ENCODE results near the gene OCA2.

Gene OCA2

DNA sequence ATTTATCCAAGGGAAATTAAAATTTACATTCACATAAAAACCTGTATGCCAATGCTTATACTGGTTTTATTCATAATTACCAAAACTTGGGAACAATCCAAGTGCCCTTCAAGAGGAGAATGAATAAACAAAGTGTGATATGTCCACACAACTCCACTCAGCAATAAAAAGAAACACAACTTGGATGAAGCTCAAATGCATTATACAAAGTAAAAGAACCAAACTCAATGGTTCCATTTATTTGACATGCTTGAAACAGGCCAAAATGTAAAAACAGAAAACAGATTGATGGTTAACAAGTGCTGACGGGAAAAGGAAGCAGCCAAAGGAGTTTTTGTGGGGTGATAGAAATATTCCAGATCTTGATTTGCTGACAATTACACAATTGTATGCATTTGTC lies 23.5 kb downstream of the OCA2 start:
- no peak for DNase-seq

DNA sequence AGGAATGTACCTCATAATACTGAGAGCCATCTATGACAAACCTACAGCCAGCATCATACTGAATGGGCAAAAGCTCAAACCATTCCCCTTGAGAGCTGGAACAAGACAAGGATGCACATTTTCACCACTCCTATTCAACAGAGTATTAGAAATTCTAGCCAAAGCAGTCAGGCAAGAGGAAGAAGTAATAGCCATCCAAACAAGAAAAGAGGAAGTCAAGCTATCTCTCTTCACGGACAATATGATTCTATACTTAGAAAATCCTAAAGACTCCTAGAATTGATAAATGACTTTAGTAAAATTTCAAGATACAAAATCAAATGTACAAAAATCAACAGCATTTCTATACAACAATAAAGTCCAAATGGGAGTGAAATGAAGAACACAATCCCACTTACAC lies 30.2 kb downstream of the OCA2 start:
- no peak for DNase-seq

DNA sequence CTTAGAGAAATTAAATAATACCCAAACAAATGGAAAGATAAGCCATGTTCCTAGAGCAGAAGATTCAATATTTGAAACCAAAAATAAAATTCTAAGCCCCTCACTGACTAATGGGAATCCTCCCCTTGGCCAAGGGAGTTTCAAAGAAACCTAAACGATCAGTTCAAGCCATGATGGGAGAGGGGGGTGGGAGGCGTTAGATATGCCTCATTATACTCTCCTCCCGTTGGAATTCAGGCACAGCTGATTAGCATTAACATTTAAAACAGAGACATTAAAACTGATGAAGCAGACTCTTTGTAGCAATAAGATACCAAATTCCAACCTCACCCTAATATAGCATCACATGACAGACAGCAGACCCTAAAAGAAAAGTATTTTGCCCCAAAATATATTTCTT lies 32.9 kb downstream of the OCA2 start:
- no peak for DNase-seq

DNA sequence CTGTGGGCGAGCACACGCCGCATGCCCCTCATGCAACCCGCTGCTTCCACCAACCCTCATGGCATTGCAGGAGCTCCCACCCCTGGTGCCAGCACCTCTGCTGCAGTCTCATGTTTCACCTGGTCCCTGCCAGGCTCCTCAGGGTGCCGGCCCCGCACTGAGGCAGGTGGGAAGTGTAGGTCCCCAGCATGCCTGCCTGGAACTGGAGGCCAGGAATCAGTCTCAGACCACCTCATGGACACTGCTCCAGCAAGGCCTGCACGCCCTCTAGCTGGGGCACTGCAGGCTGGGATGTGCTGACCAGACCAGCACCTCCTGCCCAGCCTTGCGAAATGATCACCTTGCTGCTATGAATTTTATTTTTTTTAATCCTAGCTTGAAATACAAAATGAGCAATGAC lies 39.1 kb downstream of the OCA2 start:
- no peak for DNase-seq

DNA sequence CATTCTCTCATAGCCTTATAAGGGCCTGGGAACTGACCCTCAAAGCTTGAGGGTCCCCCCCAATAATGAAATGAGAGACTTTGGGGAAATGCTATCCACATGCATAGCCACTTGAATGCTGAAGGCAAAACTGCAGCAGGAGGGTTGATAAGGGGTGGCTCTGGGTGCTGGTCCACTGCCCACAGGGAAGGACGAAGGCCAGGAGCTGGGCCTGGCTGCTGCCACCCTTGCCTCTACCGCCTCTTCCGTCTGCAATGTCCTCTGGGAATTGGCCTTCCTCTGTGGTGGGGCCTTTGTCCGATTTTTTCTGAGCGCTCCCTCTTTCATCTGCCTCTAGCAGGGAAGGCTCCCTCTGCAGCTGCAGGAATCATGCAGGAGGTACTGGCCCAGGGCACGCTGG lies 41.0 kb downstream of the OCA2 start:
- DNase-seq, result no peak

DNA sequence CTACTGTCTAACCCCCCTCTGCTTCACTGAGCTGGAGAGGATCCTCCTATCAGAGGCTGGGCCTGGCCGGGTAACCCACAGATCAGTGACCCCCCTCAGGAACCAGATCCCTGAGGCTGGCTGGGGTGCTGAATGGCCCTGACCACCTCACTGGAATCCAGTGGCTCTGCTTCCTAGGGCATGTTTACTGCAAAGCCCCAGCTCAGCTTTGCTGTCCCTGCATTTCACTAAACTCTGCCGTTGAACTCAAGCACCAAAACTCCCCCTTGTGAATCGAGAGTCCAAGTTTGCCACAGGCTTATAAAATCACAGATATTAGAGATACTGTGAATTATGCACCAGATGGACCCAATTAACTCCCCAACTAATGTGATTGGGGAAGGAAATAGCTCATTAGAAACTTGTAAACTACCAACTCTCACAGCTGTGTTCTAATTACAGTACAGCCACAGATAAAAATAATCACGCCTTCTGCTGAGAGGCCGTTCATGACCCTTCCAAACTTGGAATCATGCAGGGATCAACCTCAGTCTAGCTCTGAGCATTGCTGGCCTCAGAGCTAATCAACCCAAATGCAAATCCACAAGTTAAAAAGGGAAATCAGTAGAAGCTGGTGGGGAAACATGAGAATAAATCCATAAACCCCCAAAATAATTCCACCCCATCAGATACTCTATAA lies 47.0 kb downstream of the OCA2 start:
- no peak for DNase-seq

DNA sequence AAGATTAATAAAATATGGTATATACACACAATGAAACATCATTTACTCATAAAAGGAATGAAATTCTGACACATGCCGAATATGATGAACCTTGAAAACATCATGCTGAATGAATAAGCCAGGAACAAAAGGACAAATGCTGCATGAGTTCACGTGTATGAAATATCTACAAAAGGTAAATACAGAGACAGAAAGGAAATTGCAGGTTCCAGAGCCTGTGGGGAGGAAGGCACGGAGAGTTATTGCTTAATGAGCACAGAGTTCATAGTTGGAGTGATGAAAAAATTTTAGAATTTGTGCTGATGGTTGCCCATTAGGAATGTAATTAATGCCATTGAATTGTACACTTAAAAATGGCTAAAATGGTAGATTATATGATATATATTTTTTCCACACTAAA lies 49.5 kb downstream of the OCA2 start:
- DNase-seq, result no peak

DNA sequence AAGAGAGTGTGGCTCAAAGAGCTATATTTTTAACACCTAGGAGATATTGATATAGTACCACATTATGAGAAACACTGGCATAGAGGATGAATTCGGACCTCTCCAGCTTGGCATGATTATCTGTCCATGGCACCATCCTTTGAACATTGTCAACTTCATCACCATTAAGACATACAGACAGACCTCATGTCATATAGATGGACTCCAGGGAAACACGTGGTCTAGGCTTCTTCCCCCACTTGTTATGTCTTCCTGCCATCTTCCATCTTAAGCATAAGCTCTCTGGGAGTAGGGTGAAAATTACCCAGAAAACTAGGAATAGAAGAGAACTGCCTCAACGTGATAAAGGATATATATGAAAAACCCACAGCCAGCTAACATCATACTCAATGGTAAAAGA lies 51.8 kb downstream of the OCA2 start:
- no peak for DNase-seq

DNA sequence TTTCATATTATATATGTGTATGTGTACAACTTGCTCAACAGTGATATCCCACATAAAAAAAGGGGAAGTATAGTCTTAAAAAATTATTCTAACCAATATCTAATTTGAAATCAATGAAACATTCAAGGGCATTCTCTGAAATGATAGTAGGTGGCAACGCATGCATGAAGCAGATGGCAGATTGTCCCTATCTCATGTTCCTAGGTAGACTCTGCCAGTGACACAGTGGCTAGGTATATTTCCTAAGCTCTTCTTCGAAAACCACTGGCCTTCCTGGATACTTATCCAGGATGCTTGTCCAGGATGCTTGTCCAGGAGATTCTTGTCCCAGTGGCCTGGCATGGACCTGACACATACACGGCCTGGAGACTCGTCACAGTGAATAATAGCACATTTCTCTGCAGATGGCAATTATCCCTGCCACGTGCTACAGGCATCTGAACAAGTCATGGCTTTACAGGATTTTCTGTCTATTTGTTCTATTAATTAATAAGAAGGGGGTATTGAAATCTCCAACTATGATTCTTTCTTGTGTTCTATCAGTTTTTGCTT lies 54.9 kb downstream of the OCA2 start:
- DNase-seq, result no peak

DNA sequence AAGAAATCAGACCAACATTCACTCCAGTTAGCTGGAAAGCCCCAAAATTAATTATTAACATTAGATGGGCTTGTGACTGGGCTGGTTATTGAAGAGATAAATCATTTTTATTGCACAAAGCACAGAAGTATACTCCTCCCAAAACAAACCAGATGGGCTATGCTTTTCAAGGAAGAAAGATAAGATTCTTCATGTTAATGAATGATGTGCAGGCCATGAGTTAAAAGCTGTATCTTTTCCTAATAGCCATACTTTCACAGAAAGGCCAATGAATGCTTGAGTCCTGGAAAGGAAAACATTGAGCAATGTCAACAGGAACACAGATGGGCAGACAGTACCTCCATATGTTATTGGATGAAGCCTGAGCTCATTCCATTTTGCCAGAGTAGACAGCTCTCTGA lies 55.4 kb downstream of the OCA2 start:
- DNase-seq, result no peak

DNA sequence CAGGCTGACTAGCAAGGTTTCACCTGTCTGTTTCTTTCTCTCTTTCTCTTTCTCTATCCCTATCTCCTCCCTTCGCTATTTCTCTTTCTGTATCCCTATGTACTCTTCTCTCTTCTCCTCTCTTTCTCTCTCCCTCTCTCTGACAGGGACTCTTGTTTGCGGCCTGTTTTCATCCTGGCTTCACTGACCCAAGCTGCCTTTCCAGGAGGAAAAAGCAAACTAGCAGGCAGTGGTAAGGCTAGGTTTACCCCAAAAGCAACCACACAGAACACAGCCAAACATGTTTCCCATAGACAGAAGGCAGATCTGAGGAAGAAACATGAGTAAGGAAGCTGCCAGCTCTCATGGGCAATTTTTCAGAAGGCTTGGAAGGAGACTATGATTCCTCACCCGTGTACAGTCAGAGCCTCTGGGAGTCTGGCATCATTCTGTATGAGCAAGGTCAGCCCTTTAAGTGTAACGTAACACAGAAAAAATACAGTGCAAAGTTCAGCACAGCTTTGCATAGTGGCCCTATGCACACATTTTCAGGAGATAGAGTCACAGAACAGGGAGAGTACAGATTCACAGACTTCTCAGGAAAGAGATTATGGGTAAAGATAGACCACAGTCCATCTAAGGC lies 61.0 kb downstream of the OCA2 start:
- DNase-seq, result no peak

DNA sequence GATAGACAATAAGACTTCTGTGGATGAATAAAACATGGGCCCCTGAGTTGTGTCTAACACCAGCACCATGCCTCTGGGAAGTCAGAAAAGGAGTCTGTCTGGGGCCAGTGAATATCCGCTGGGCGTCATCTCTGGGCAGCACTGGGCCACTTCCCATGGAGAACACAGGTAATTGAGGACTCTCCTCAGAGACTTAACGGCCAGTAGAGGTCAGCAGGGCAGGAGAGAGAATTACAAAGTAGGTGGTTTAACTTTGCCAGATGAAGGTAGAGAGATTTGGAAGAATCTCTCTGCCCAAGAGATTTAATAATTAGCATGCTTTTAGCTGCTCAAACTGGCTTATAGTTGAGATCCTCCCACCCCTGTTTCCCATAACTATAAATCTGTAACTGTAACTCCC lies 65.7 kb downstream of the OCA2 start:
- no peak for DNase-seq

DNA sequence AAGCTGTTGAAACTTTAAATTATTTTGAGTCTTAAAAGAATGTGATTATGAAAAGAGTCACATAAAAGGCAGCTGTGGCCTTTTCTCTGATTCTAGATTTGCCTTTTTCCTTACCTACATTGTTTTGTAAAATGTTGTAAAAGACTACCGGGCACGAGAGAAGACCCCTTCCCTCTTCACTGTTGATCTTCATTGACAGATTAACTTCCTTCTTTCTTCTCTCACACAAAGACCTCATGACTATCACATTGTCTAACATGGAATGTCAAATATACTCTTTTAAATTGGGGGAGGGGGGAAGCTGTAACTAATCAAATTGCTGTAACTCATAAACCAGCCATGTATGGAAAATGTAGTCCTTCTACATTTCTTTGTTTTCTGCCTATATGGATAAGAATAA lies 68.3 kb downstream of the OCA2 start:
- no peak for DNase-seq

DNA sequence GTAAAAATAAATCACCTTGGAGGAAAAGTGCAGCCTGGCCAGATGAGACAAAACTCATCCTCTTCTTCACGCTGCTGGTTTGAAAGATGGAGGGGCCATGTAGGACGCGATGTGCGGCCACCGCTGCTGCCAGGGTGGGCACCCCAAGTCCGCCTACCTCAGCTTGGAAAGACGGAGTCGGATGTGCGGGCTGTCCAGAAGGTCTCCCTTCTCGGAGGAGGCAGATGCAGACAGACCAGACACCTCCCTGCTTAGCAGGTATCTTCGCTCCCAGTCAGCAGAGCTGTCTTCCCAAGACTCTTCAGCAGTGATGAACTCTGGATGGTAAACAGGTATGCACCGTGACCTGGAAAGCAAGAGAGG lies 71.4 kb downstream of the OCA2 start:
- DNase-seq, result no peak

DNA sequence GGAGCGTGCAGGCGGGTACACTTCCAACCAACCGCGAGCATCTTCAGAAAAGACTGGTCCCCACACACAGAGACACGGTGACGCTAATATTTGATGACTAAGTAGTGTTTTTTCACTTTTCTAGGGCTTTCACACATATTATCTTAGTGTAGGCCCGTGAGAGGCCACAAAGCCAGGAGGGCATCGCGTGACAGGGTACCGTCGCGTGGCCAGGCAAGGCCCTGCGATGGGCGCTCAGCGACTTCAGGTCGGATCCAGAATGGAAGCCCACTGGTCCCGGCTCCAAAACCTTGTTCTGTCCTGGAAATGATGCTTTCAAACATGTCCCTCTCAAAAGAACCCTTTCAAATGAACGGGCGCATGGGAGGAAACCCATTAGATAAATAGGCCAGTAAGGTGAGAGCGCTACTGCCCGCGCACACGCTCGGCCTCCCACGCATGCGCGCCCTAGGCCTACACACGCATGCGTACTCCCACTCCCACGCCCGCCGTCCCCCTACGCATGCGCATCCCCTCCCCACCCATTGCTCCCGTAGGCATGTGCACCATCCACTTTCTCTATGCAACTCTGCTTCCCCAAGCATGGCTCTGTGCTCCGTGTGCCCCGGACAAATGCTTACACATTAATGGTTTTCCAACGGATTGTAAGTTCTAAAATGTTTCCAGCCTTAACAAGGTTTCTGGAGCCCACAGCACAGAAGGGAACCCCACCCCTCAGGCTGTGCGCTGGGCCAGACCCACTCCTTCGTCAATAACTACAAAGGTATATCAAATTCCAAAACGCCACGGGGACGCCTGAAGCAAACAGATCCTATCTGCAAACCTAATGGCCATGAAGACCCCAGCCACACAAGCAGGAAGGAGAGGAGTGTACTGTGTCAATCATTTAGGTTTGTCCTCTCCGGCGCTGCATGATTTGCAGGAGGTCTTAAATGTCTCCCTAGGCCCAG lies 72.1 kb downstream of the OCA2 start:
- DNase-seq, result no peak

DNA sequence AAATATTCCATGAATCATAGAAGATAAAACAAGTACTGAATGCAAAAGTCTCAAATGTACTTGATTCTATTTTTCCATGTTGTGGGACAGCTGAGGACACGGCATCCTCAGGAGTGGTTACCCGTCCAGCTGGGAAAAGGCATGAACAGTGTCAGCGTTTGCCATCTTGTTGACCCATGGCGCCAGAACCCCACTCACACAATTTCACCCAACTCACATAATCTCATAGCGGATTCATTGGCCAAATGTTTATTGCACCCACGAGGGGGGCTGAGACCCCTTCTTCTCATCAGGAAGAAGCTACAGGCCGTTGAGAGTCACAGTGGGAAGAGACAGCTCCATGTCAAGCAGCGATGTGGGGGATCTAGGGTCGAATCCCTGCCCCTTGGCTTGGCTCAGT lies 72.9 kb downstream of the OCA2 start:
- DNase-seq, result no peak

DNA sequence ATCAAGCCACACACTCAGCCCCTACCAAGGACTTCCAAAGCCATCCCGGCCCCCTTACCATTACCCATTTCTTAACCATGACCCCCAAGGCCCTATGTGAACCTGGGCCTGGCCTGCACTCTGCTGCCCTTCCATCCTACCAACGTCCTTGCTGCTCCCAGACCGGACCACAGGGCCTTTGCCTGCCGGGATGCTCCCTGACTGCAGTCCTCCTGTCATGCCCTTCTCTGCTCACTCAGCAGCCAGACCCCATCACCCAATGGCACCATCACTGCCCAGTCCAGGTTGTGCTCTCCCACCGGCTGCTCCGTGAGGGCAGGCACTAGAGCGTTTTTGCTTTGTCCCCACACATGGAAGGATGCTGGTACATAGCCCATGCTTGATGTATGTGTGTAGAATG lies 73.7 kb downstream of the OCA2 start:
- DNase-seq, result no peak

DNA sequence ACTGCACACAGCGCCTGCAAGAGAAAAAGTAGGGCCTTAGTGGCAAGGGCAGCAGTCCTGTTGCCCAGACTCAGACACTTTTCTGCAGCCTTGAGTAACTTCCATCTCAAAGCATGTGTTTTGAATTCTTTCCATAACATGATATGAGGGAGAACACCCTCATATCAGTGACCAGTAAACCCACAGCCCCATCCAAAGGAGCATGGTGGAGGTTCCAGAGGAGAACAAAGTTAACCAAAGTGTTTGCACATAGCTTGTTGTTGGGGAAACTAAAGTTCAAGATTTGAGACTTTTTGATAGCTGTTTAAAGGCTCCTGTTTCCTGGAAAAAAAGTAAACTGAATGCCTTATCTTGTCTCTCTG lies 74.2 kb downstream of the OCA2 start:
- no peak for DNase-seq

DNA sequence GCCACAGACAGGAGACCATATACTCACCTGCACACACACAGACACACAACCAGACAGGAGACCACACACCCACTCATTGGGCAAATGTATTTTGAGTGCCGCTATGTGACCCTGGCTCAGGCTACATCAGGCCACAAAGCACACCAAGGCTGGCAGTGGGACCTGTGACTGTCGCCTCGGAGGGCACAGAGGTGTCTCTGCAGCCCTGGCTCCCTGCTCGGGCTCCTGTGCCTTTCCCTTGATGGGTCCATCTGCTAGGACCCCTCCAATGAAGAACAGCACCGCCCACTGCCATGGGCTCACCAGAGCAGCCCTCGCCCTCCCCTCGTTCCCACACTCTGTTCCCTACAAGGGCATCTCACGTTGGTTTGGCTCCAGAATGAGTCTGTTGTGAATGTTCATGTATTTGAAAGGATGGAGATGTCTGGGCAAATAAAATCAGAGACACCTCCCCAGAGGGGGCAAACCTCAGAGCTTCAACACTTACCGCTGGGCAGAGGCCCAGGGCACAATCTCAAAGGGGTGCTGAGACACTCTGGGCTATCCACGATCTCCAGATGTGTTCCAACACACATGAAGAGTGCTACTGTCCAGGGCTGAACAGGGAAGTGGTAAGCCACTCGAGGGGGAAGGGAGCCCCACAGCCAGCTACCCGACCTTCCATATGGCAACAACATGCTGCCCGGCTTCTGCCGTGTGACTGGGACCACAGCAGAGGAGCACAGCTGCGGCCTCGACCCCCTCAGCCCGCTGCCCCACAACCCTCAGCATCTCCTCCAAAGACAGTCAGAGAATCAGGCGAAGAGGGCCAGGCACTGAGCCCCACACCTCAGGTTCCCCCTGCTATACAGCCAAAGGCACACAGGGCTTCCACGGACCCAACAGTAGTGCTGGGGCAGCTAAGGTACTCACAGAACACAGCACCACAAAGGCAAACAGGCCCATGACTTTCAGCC lies 74.9 kb downstream of the OCA2 start:
- DNase-seq, result no peak

DNA sequence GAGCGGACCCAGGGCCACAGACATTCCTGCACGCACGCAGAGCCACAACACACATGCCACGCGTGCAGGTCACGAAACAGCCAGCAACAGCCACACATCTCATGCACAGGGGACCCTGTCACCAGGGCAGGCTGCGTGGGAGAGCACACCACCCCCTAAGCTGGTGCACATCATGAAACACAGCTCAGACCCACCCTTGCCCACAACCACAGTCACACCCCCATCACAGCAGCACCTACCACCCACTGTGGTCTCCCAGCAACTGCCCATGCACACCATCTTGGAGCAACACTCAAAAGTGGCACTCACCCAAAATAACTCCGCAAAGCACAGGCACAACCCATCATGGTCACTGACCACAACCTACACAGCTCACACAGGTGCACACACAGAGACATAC lies 75.7 kb downstream of the OCA2 start:
- DNase-seq, result no peak

DNA sequence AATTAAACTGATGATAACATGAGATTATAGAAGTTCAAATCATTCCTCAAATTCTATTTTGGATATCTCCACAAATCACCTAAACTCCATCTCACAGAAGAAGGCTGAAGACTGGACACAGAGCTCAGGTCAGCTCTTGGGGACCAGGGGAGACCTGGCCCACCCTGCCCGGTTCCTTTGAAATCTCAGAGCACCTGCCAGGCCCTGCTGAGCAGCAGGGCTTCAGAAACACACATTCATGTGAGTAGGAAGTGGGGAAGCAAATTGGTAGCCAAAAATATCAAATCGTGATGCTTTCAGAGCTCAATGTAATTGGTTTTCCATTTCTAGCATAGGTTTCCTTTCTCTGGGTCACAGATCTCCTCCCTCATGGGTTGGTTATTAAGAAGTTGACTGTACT lies 76.2 kb downstream of the OCA2 start:
- no peak for DNase-seq

DNA sequence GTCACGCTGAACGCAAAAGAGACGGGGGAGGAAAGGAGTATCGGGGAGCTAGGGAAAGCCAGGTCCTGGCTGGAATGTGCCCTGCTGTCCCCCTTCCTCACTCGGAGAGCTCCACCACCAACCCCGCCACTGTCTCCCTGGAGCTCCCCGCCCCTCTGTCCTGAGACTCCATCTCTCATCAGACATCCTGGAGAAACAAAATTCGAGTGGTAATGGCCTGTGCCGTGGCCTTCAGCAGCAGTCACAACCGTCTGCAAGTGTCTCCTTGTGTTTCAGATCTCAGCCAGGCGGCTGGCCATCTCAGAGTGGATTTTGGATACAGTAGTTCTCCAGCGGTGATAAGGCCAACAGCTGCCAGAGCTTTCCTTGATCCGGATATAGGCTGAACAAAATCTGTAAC lies 76.9 kb downstream of the OCA2 start:
- no peak for DNase-seq
